IMR-90 (cell line): ENCODE measurements around the gene ATP10B. TPM values are rescaled to one million over a fixed set of nuclear protein-coding genes. Genes with fewer than 3 reads are reported as not detected.

Experiments used
- ATAC-seq: fragments of 200-7000 bp; cut with Tn5 transposase; 2 replicates; pipeline ENCODE4 v1.9.1; 2020; ENCODE audit warnings: low read depth, mild to moderate bottlenecking, moderate library complexity
- BruUV-seq: library from RNA; stranded (reverse); fragments of 400-500 nt; replicated peaks from 2 replicates; lab custom pipeline; 2021; lab: Mats Ljungman, UMichigan
- CTCF ChIA-PET: fragments of 300-600 bp; formaldehyde crosslinking; extraction: SDS; loops from one replicate; lab custom pipeline; 2021; ENCODE audit warnings: antibody characterized with exemption; lab: Yijun Ruan, JAX
- POLR2A ChIA-PET: fragments of 300-600 bp; sonication (Branson Sonifier 250); formaldehyde crosslinking; loops from one replicate; lab custom pipeline; 2022; ENCODE audit warnings: antibody characterized with exemption; ENCODE audit not compliant: unreplicated experiment; lab: Charles Lee
- DNase-seq: peaks from one replicate; pipeline ENCODE4 v3.0.0; 2013
- H2AFZ ChIP-seq: replicated peaks from 2 replicates; pipeline ENCODE3; 2013; ENCODE audit warnings: low read length, mild to moderate bottlenecking; ENCODE audit not compliant: poor library complexity
- H2AK5ac ChIP-seq: 2 replicates; pipeline ENCODE4 v1.6.1; 2013; ENCODE audit warnings: low read depth, low read length, inconsistent platforms
- H2AK9ac ChIP-seq: replicated peaks from 2 replicates; pipeline ENCODE3; 2013; ENCODE audit warnings: mild to moderate bottlenecking, low read depth, low read length, moderate library complexity; ENCODE audit not compliant: poor library complexity
- H2BK120ac ChIP-seq: 2 replicates; pipeline ENCODE4 v1.6.1; 2013; ENCODE audit warnings: low read depth, low read length, inconsistent platforms
- H2BK15ac ChIP-seq: 3 replicates; pipeline ENCODE4 v1.6.1; 2013; ENCODE audit warnings: low read depth, low read length, inconsistent platforms
- H2BK20ac ChIP-seq: 2 replicates; pipeline ENCODE4 v1.6.1; 2013; ENCODE audit warnings: low read depth, mild to moderate bottlenecking, inconsistent platforms, low read length, moderate library complexity
- H2BK5ac ChIP-seq: 2 replicates; pipeline ENCODE4 v1.6.1; 2013; ENCODE audit warnings: mild to moderate bottlenecking, low read depth, low read length, inconsistent platforms; ENCODE audit not compliant: poor library complexity, severe bottlenecking
- H3K14ac ChIP-seq: replicated peaks from 2 replicates; pipeline ENCODE4 v1.6.1; 2013; ENCODE audit warnings: low read depth, low read length, inconsistent platforms
- H3K18ac ChIP-seq: 2 replicates; pipeline ENCODE4 v1.6.1; 2013; ENCODE audit warnings: low read depth, low read length, control low read depth
- H3K23ac ChIP-seq: 2 replicates; pipeline ENCODE4 v1.6.1; 2013; ENCODE audit warnings: low read depth, low read length, inconsistent platforms
- H3K27ac ChIP-seq: 2 replicates; pipeline ENCODE4 v1.5.1; 2013; ENCODE audit warnings: mild to moderate bottlenecking, control low read depth, low read length; ENCODE audit not compliant: insufficient read depth
- H3K27me3 ChIP-seq: 2 replicates; pipeline ENCODE4 v1.6.1; 2013; ENCODE audit warnings: low read length; ENCODE audit not compliant: control insufficient read depth, insufficient read depth
- H3K36me3 ChIP-seq: 2 replicates; pipeline ENCODE4 v1.6.1; 2013; ENCODE audit warnings: low read length, mixed read lengths; ENCODE audit not compliant: control insufficient read depth, insufficient read depth
- H3K4ac ChIP-seq: 2 replicates; pipeline ENCODE4 v1.6.1; 2013; ENCODE audit warnings: low read depth, low read length, inconsistent platforms
- H3K4me1 ChIP-seq: 2 replicates; pipeline ENCODE4 v1.6.1; 2013; ENCODE audit warnings: low read length, mixed read lengths; ENCODE audit not compliant: control insufficient read depth, insufficient read depth
- H3K4me2 ChIP-seq: 2 replicates; pipeline ENCODE4 v1.6.1; 2013; ENCODE audit warnings: low read depth, mild to moderate bottlenecking, control low read depth, low read length, moderate library complexity
- H3K4me3 ChIP-seq: 2 replicates; pipeline ENCODE4 v1.5.1; 2013; ENCODE audit warnings: low read depth, mild to moderate bottlenecking, control low read depth, low read length, moderate library complexity; ENCODE audit not compliant: insufficient read depth
- H3K56ac ChIP-seq: 2 replicates; pipeline ENCODE4 v1.6.1; 2013; ENCODE audit warnings: low read length, inconsistent platforms; ENCODE audit not compliant: insufficient read depth; ENCODE audit errors: extremely low read depth
- H3K79me1 ChIP-seq, 2 experiments: 2 replicates each; pipeline ENCODE4 v1.6.1; 2013; ENCODE audit warnings: low read length in 2 of 2, inconsistent platforms in 1 of 2, low read depth in 1 of 2
- H3K9ac ChIP-seq: 2 replicates; pipeline ENCODE4 v1.6.1; 2013; ENCODE audit warnings: low read depth, low read length, control low read depth
- H3K9me1 ChIP-seq: 2 replicates; pipeline ENCODE4 v1.6.1; 2013; ENCODE audit warnings: low read length, inconsistent platforms; ENCODE audit not compliant: insufficient read depth
- H3K9me3 ChIP-seq: 2 replicates; pipeline ENCODE4 v1.6.1; 2013; ENCODE audit warnings: low read length; ENCODE audit not compliant: control insufficient read depth, insufficient read depth
- H4K20me1 ChIP-seq: 2 replicates; pipeline ENCODE4 v1.6.1; 2013; ENCODE audit warnings: low read length, inconsistent platforms; ENCODE audit not compliant: insufficient read depth
- H4K5ac ChIP-seq: 2 replicates; pipeline ENCODE4 v1.6.1; 2013; ENCODE audit warnings: mild to moderate bottlenecking, low read depth, low read length, control low read depth
- H4K8ac ChIP-seq, 2 experiments: 2 replicates each; pipeline ENCODE4 v1.6.1; 2013; ENCODE audit warnings: low read depth in 2 of 2, low read length in 2 of 2, control low read depth in 1 of 2, inconsistent platforms in 1 of 2
- H4K91ac ChIP-seq: 2 replicates; pipeline ENCODE4 v1.6.1; 2013; ENCODE audit warnings: low read depth, low read length, inconsistent platforms; ENCODE audit not compliant: insufficient read depth
- BHLHE40 ChIP-seq: fragments of 150-350 bp; IDR thresholded peaks from 2 replicates; pipeline ENCODE4 v1.6.1; 2016; ENCODE audit warnings: mild to moderate bottlenecking, low read depth, low read length
- CEBPB ChIP-seq: IDR thresholded peaks from 2 replicates; pipeline ENCODE4 v1.6.1; 2012; ENCODE audit warnings: low read depth, low read length, improper control_type of control experiment
- CHD1 ChIP-seq: IDR thresholded peaks from 2 replicates; pipeline ENCODE4 v1.6.1; 2012; ENCODE audit warnings: low read depth, low read length, improper control_type of control experiment
- FOS ChIP-seq: fragments of 150-350 bp; IDR thresholded peaks from 2 replicates; pipeline ENCODE4 v1.6.1; 2016; ENCODE audit warnings: low read depth, low read length
- MAFK ChIP-seq: IDR thresholded peaks from 2 replicates; pipeline ENCODE4 v1.6.1; 2012; ENCODE audit warnings: low read depth, low read length, improper control_type of control experiment
- MAZ ChIP-seq: IDR thresholded peaks from 2 replicates; pipeline ENCODE4 v1.6.1; 2012; ENCODE audit warnings: low read depth, mild to moderate bottlenecking, low read length, improper control_type of control experiment, moderate library complexity, borderline replicate concordance
- MXI1 ChIP-seq: IDR thresholded peaks from 2 replicates; pipeline ENCODE4 v1.6.1; 2012; ENCODE audit warnings: low read depth, mild to moderate bottlenecking, low read length, moderate library complexity, borderline replicate concordance
- NFE2L2 ChIP-seq: fragments of 150-350 bp; IDR thresholded peaks from 2 replicates; pipeline ENCODE4 v1.6.1; 2016; ENCODE audit warnings: low read depth, mild to moderate bottlenecking, low read length
- POLR2A ChIP-seq: IDR thresholded peaks from 2 replicates; pipeline ENCODE4 v1.6.1; 2012; ENCODE audit warnings: mild to moderate bottlenecking, low read depth, low read length
- RAD21 ChIP-seq: IDR thresholded peaks from 2 replicates; pipeline ENCODE4 v1.6.1; 2012; ENCODE audit warnings: low read length, improper control_type of control experiment
- RCOR1 ChIP-seq: IDR thresholded peaks from 2 replicates; pipeline ENCODE4 v1.6.1; 2012; ENCODE audit warnings: mild to moderate bottlenecking, low read length, improper control_type of control experiment; ENCODE audit not compliant: insufficient replicate concordance
- RFX5 ChIP-seq: IDR thresholded peaks from 2 replicates; pipeline ENCODE4 v1.8.0; 2012; ENCODE audit warnings: low read depth, mild to moderate bottlenecking, low read length, moderate library complexity
- SMC3 ChIP-seq: fragments of 150-350 bp; IDR thresholded peaks from 2 replicates; pipeline ENCODE4 v1.6.1; 2016; ENCODE audit warnings: low read depth, mild to moderate bottlenecking, antibody characterized with exemption, low read length, moderate library complexity
- USF2 ChIP-seq: fragments of 150-350 bp; IDR thresholded peaks from 2 replicates; pipeline ENCODE4 v1.6.1; 2017; ENCODE audit warnings: mild to moderate bottlenecking, antibody characterized with exemption, low read length, low read depth
- WGBS, 2 experiments: methylation state at CpG; one replicate each; pipeline versions ENCODE4 v1.1.5 to v1.1.7; 2013; ENCODE audit warnings: missing lambda C conversion rate in 2 of 2; ENCODE audit not compliant: insufficient read length in 1 of 2; ENCODE audit errors: extremely low coverage in 2 of 2; 5-methylcytosine and 5-hydroxymethylcytosine counted together
- dilution Hi-C: fragments of 300-500 bp; cut with HindIII; formaldehyde crosslinking; loops from one replicate; pipeline ENCODE4 v1.14.3; 2018; ENCODE audit warnings: low sequenced_read_pairs; ENCODE audit not compliant: unreplicated experiment
- in situ Hi-C: fragments of 300-500 bp; cut with MboI; formaldehyde crosslinking; loops from 3 replicates; pipeline ENCODE4 v1.14.3; 2019; ENCODE audit warnings: low sequenced_read_pairs, inconsistent platforms, mixed read lengths
- intact Hi-C: fragments of 100-400 bp; cut with micrococcal nuclease; formaldehyde crosslinking; loops from 2 replicates; pipeline ENCODE4 v1.10.0; 2022
- polyA plus RNA-seq, 3 experiments: library from polyadenylated mRNA; depleted of rRNA; stranded (reverse); fragments of >200 nt; gene quantifications; 2 replicates each; pipeline ENCODE4 v1.2.3, GENCODE V29; 2012; ENCODE audit warnings: low replicate concordance in 1 of 3
- total RNA-seq: library from RNA; depleted of rRNA; stranded (reverse); fragments of >200 nt; gene quantifications from 2 replicates; pipeline ENCODE4 v1.2.3, GENCODE V29; 2012
- TF ChIP-seq, protein P1 (sequence below): fragments of 150-350 bp; IDR thresholded peaks from 2 replicates; pipeline ENCODE4 v1.6.1; 2016; ENCODE audit warnings: low read depth, mild to moderate bottlenecking, low read length, moderate library complexity, borderline replicate concordance
- TF ChIP-seq, protein P2 (sequence below): conservative IDR thresholded peaks from 2 replicates; pipeline ENCODE4 v1.5.1; 2012; ENCODE audit warnings: mild to moderate bottlenecking, low read depth, low read length, improper control_type of control experiment

The ATP10B gene
- total and polyA plus RNA-seq, 2 of the 4 experiments (the other 2 are of a cell fraction) = not detected

- H3K14ac ChIP-seq = no peak overlapping the region
- TF ChIP-seq USF2 (no peak), FOS (no peak), MAZ (no peak), RAD21 (no peak), RCOR1 (no peak), MAFK (no peak), CEBPB (no peak), MXI1 (no peak), RFX5 (no peak), BHLHE40 (no peak), SMC3 (no peak), CHD1 (no peak), NFE2L2 (no peak), POLR2A (no peak)
- TF ChIP-seq, protein P1, sequence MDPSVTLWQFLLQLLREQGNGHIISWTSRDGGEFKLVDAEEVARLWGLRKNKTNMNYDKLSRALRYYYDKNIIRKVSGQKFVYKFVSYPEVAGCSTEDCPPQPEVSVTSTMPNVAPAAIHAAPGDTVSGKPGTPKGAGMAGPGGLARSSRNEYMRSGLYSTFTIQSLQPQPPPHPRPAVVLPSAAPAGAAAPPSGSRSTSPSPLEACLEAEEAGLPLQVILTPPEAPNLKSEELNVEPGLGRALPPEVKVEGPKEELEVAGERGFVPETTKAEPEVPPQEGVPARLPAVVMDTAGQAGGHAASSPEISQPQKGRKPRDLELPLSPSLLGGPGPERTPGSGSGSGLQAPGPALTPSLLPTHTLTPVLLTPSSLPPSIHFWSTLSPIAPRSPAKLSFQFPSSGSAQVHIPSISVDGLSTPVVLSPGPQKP = no peak
- TF ChIP-seq, protein P2, sequence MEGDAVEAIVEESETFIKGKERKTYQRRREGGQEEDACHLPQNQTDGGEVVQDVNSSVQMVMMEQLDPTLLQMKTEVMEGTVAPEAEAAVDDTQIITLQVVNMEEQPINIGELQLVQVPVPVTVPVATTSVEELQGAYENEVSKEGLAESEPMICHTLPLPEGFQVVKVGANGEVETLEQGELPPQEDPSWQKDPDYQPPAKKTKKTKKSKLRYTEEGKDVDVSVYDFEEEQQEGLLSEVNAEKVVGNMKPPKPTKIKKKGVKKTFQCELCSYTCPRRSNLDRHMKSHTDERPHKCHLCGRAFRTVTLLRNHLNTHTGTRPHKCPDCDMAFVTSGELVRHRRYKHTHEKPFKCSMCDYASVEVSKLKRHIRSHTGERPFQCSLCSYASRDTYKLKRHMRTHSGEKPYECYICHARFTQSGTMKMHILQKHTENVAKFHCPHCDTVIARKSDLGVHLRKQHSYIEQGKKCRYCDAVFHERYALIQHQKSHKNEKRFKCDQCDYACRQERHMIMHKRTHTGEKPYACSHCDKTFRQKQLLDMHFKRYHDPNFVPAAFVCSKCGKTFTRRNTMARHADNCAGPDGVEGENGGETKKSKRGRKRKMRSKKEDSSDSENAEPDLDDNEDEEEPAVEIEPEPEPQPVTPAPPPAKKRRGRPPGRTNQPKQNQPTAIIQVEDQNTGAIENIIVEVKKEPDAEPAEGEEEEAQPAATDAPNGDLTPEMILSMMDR = no peak
- ChIA-PET CTCF (no interaction called here), POLR2A (no interaction called here)
- H2BK20ac ChIP-seq = no peak overlapping the region
- no peaks in the 10 kb centered on the region for H3K9me1 ChIP-seq
- no peak for DNase-seq
- H4K8ac ChIP-seq = no peak overlapping the region
- intact Hi-C loops = no loop called here
- no peaks in the 10 kb centered on the region for H3K4me1 ChIP-seq
- no peak overlapping the region for H2BK15ac ChIP-seq
- no peak overlapping the region for H3K27ac ChIP-seq
- H4K20me1 ChIP-seq = no peaks in the 10 kb centered on the region
- H3K79me1 ChIP-seq = no peaks in the 10 kb centered on the region
- H3K27me3 ChIP-seq = no peaks in the 10 kb centered on the region
- in situ Hi-C loops = no loop called here
- no TSS peak for BruUV-seq
- H3K18ac ChIP-seq = no peak overlapping the region
- H3K36me3 ChIP-seq = no peaks in the 10 kb centered on the region
- no peak overlapping the region for H3K9ac ChIP-seq
- no peak for ATAC-seq
- WGBS, 2 experiments = no CpG with 5 or more reads among the region's 4 CpGs
- no peak overlapping the region for H2AFZ ChIP-seq
- H3K9me3 ChIP-seq = no peaks in the 10 kb centered on the region
- H3K4ac ChIP-seq = no peak overlapping the region
- H3K4me2 ChIP-seq = no peak overlapping the region
- no peak overlapping the region for H2BK120ac ChIP-seq
- H4K91ac ChIP-seq = no peak overlapping the region
- no peak overlapping the region for H2AK5ac ChIP-seq
- no peak overlapping the region for H3K23ac ChIP-seq
- H2AK9ac ChIP-seq = no peak overlapping the region
- H3K56ac ChIP-seq = no peak overlapping the region
- H3K4me3 ChIP-seq = no peak overlapping the region
- dilution Hi-C loops = no loop called here
- no peak overlapping the region for H2BK5ac ChIP-seq
- H4K5ac ChIP-seq = no peak overlapping the region
Measured at GRCh38 chr5:160523502-160524163, 328.4 kb downstream of the ATP10B start.
